B cell (primary cell): Measurements from ENCODE around the gene PVALEF. TPM values are rescaled to one million over a fixed set of nuclear protein-coding genes. Genes with fewer than 3 reads are reported as not detected.

Experiments used
- ATAC-seq: fragments of 200-7000 bp; cut with Tn5 transposase; one replicate; pipeline ENCODE4 v1.10.0; 2021; ENCODE audit warnings: low read depth, mild to moderate bottlenecking, moderate number of reproducible peaks, moderate library complexity
- CTCF ChIA-PET: fragments of 350-600 bp; sonication (Branson Sonifier 250); formaldehyde crosslinking; loops from one replicate; lab custom pipeline; 2021; ENCODE audit warnings: antibody characterized with exemption, inconsistent platforms; lab: Charles Lee
- POLR2A ChIA-PET: fragments of 350-600 bp; sonication (Branson Sonifier 250); formaldehyde crosslinking; loops from one replicate; lab custom pipeline; 2021; ENCODE audit warnings: antibody characterized with exemption; lab: Charles Lee
- DNase-seq: peaks from one replicate; pipeline ENCODE4 v3.0.0; 2013
- H2AFZ ChIP-seq: 2 replicates; pipeline ENCODE4 v1.6.1; 2012; ENCODE audit warnings: mild to moderate bottlenecking, low read depth, low read length; ENCODE audit not compliant: insufficient read depth, poor library complexity, severe bottlenecking
- H3K27ac ChIP-seq, 2 donors: 1 replicate in 1 of 2; 2 replicates in 1 of 2; pipeline ENCODE4 v1.5.1; 2012 to 2013; ENCODE audit warnings: low read length in 2 of 2, mild to moderate bottlenecking in 2 of 2, moderate library complexity in 1 of 2
- H3K27me3 ChIP-seq, 4 experiments: fragments of 200-600 bp in 1 of 4; sonication (generic) in 1 of 4; replicated peaks in 1 of 4; 1 replicate in 2 of 4; 2 replicates in 2 of 4; pipeline versions ENCODE4 v1.6.1 to v1.7.0; 2013 to 2016; ENCODE audit warnings: low read length in 3 of 4, mild to moderate bottlenecking in 2 of 4, mixed read lengths in 1 of 4, moderate library complexity in 1 of 4; ENCODE audit not compliant: insufficient read depth in 4 of 4, control insufficient read depth in 3 of 4; ENCODE audit errors: control extremely low read depth in 1 of 4
- H3K36me3 ChIP-seq, 2 experiments: replicated peaks in 1 of 2; 1 replicate in 1 of 2; 2 replicates in 1 of 2; pipeline versions ENCODE4 v1.6.1 to v1.7.1; 2013; ENCODE audit warnings: low read length in 1 of 2; ENCODE audit not compliant: insufficient read depth in 2 of 2, control insufficient read depth in 1 of 2; ENCODE audit errors: control extremely low read depth in 1 of 2, extremely low read depth in 1 of 2
- H3K4me1 ChIP-seq, 2 donors: fragments of 200-600 bp in 1 of 2; sonication (generic) in 1 of 2; 1 replicate in 1 of 2; 2 replicates in 1 of 2; pipeline versions ENCODE4 v1.5.1 to v1.6.1; 2013 to 2017; ENCODE audit warnings: low read length in 2 of 2; ENCODE audit not compliant: control insufficient read depth in 2 of 2, insufficient read depth in 2 of 2
- H3K4me2 ChIP-seq: replicated peaks from 2 replicates; pipeline ENCODE3; 2012; ENCODE audit warnings: mild to moderate bottlenecking, low read depth, low read length; ENCODE audit not compliant: poor library complexity, severe bottlenecking
- H3K4me3 ChIP-seq, 5 experiments: fragments of 200-600 bp in 1 of 5; sonication (generic) in 1 of 5; 1 replicate in 3 of 5; 2 replicates in 2 of 5; pipeline versions ENCODE4 v1.5.1 to v1.7.0; 2011 to 2016; ENCODE audit warnings: low read length in 4 of 5, mild to moderate bottlenecking in 4 of 5, low read depth in 2 of 5, control low read depth in 1 of 5, moderate library complexity in 1 of 5; ENCODE audit not compliant: insufficient read depth in 1 of 5; ENCODE audit errors: control extremely low read depth in 1 of 5, extremely low read depth in 1 of 5
- H3K79me2 ChIP-seq: fragments of 200-600 bp; sonication (generic); one replicate; pipeline ENCODE4 v1.6.0; 2016; ENCODE audit warnings: low read length; ENCODE audit not compliant: control insufficient read depth, insufficient read depth
- H3K9ac ChIP-seq: fragments of 200-600 bp; sonication (generic); 2 replicates; pipeline ENCODE4 v1.6.1; 2017; ENCODE audit warnings: mild to moderate bottlenecking, low read length, moderate library complexity
- H3K9me3 ChIP-seq, 3 donors: one replicate each; pipeline versions ENCODE4 v1.6.1 to v1.7.1; 2013; ENCODE audit warnings: low read length in 2 of 3; ENCODE audit not compliant: control insufficient read depth in 2 of 3, insufficient read depth in 1 of 3; ENCODE audit errors: control extremely low read depth in 1 of 3
- H4K20me1 ChIP-seq: 2 replicates; pipeline ENCODE4 v1.6.0; 2012; ENCODE audit warnings: mild to moderate bottlenecking, low read length; ENCODE audit not compliant: insufficient read depth, control insufficient read depth, poor library complexity, severe bottlenecking
- H3K27ac Mint-ChIP-seq: one replicate; pipeline ENCODE4 v1.8.0; 2021; ENCODE audit warnings: mixed read lengths
- H3K27me3 Mint-ChIP-seq: one replicate; pipeline ENCODE4 v1.8.0; 2021; ENCODE audit warnings: mixed read lengths
- H3K4me1 Mint-ChIP-seq: one replicate; pipeline ENCODE4 v1.8.0; 2021; ENCODE audit warnings: mixed read lengths
- H3K4me3 Mint-ChIP-seq: one replicate; pipeline ENCODE4 v1.8.0; 2021; ENCODE audit warnings: mixed read lengths
- H3K9me3 Mint-ChIP-seq: one replicate; pipeline ENCODE4 v1.8.0; 2022; ENCODE audit warnings: mixed read lengths; ENCODE audit not compliant: insufficient read depth
- CTCF ChIP-seq: fragments of 200-600 bp; IDR thresholded peaks from one replicate; pipeline ENCODE4 v1.8.0; 2022; ENCODE audit warnings: antibody characterized with exemption, mild to moderate bottlenecking
- EZH2 ChIP-seq: IDR thresholded peaks from 2 replicates; pipeline ENCODE4 v1.6.1; 2012; ENCODE audit warnings: borderline replicate concordance, low read depth, mild to moderate bottlenecking, moderate library complexity, low read length; ENCODE audit not compliant: insufficient read depth, poor library complexity, severe bottlenecking
- WGBS: methylation state at CpG from one replicate; pipeline ENCODE4 v1.1.5; 2013; ENCODE audit warnings: missing lambda C conversion rate; ENCODE audit not compliant: insufficient coverage; 5-methylcytosine and 5-hydroxymethylcytosine counted together
- intact Hi-C: fragments of 100-400 bp; cut with micrococcal nuclease; formaldehyde crosslinking; loops from one replicate; pipeline ENCODE4 v1.10.0; 2022
- polyA plus RNA-seq: library from polyadenylated mRNA; depleted of rRNA; stranded (reverse); fragments of >200 nt; gene quantifications from 2 replicates; pipeline ENCODE4 v1.2.3, GENCODE V29; 2012
- total RNA-seq, 2 donors: library from RNA; stranded (reverse); fragments of 120-200 nt in 1 of 2; gene quantifications; 1 replicate in 1 of 2; 2 replicates in 1 of 2; pipeline versions ENCODE4 v1.2.3 to v1.2.4, GENCODE V29; 2013 to 2022

Gene PVALEF
- total and polyA plus RNA-seq, 2 donors (not counting 1 experiment from before 2014, with no cell fraction given) = not detected

GRCh38 chr17:81184555-81184954 is 19.2 kb downstream of the PVALEF start:
- H3K27me3 Mint-ChIP-seq = peaks cover 6% of the 10 kb centered on the region
- ATAC-seq (no peak), DNase-seq (no peak)
- H3K4me2 ChIP-seq = no peak overlapping the region
- H3K4me1 Mint-ChIP-seq = no peaks in the 10 kb centered on the region
- H4K20me1 ChIP-seq = no peaks in the 10 kb centered on the region
- no peak overlapping the region for H3K4me3 ChIP-seq
- intact Hi-C loops = no loop called here
- H3K9me3 ChIP-seq = peaks cover 0 to 2% (median 0%) of the 10 kb centered on the region in 3 donors
- H3K27ac ChIP-seq = no peak overlapping the region
- no peak overlapping the region for H3K27ac Mint-ChIP-seq
- H3K79me2 ChIP-seq = no peaks in the 10 kb centered on the region
- no peaks in the 10 kb centered on the region for H3K4me1 ChIP-seq
- no peak overlapping the region for H3K9ac ChIP-seq
- 70% methylated on average over 15 of the region's 15 CpGs for WGBS
- TF ChIP-seq EZH2 (no peak), CTCF (no peak)
- no peaks in the 10 kb centered on the region for H3K9me3 Mint-ChIP-seq
- POLR2A ChIA-PET = no interaction called here
- H3K36me3 ChIP-seq = no peaks in the 10 kb centered on the region
- CTCF ChIA-PET = no interaction called here
- H3K4me3 Mint-ChIP-seq = no peak overlapping the region
- no peak overlapping the region for H2AFZ ChIP-seq
- H3K27me3 ChIP-seq = peaks cover 0 to 7% (median 0%) of the 10 kb centered on the region in 4 experiments

DNA sequence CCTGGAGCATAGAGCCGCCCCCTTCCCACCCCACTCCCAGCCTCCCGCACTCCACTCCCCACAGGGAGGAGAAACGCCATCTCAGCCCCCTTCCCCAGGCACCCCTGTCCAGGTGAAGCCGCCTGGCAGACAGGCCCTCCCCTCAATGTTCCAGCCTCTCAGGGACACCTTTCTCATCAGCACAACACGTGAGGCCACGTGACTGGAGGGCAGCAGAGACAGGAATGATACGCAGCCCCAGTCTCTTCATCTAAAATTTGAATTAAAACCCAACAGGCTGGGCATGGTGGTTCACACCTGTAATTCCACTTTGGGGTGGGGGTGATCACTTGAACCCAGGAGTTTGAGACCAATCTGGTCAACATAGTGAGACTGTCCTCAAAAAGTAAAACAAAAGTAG is 20.9 kb downstream of the PVALEF start:
- 89% methylated on average over 3 of the region's 7 CpGs for WGBS
- no peak overlapping the region for H2AFZ ChIP-seq
- TF ChIP-seq EZH2 = no peak
- no peak for TF ChIP-seq CTCF
- no peak overlapping the region for H3K27ac Mint-ChIP-seq
- H4K20me1 ChIP-seq = no peaks in the 10 kb centered on the region
- no peak overlapping the region for H3K27ac ChIP-seq
- no peaks in the 10 kb centered on the region for H3K9me3 Mint-ChIP-seq
- peaks cover 6% of the 10 kb centered on the region for H3K27me3 Mint-ChIP-seq
- peaks cover 0 to 7% (median 0%) of the 10 kb centered on the region in 4 experiments for H3K27me3 ChIP-seq
- no peak for DNase-seq
- H3K9ac ChIP-seq = no peak overlapping the region
- intact Hi-C loops = no loop called here
- POLR2A ChIA-PET = no interaction called here
- no peaks in the 10 kb centered on the region for H3K79me2 ChIP-seq
- CTCF ChIA-PET = no interaction called here
- no peak overlapping the region for H3K4me2 ChIP-seq
- H3K4me3 Mint-ChIP-seq = no peak overlapping the region
- no peak overlapping the region for H3K4me3 ChIP-seq
- no peaks in the 10 kb centered on the region for H3K4me1 ChIP-seq
- peaks cover 0 to 2% (median 0%) of the 10 kb centered on the region in 3 donors for H3K9me3 ChIP-seq
- H3K4me1 Mint-ChIP-seq = no peaks in the 10 kb centered on the region
- no peaks in the 10 kb centered on the region for H3K36me3 ChIP-seq
- no peak for ATAC-seq
